Inflammatory macrophage treated with lipopolysaccharide for 4 hours (primary cell): ENCODE measurements around the gene FAM163A.
"Not testable (repeated sequence)": the region's sequence is repeated elsewhere in the genome, so short reads cannot be mapped to it uniquely, and the experiment has no call there.

Experiments used
- DNase-seq: peaks from one replicate; pipeline ENCODE4 v3.0.0-alpha.2; 2020

The FAM163A gene

DNA sequence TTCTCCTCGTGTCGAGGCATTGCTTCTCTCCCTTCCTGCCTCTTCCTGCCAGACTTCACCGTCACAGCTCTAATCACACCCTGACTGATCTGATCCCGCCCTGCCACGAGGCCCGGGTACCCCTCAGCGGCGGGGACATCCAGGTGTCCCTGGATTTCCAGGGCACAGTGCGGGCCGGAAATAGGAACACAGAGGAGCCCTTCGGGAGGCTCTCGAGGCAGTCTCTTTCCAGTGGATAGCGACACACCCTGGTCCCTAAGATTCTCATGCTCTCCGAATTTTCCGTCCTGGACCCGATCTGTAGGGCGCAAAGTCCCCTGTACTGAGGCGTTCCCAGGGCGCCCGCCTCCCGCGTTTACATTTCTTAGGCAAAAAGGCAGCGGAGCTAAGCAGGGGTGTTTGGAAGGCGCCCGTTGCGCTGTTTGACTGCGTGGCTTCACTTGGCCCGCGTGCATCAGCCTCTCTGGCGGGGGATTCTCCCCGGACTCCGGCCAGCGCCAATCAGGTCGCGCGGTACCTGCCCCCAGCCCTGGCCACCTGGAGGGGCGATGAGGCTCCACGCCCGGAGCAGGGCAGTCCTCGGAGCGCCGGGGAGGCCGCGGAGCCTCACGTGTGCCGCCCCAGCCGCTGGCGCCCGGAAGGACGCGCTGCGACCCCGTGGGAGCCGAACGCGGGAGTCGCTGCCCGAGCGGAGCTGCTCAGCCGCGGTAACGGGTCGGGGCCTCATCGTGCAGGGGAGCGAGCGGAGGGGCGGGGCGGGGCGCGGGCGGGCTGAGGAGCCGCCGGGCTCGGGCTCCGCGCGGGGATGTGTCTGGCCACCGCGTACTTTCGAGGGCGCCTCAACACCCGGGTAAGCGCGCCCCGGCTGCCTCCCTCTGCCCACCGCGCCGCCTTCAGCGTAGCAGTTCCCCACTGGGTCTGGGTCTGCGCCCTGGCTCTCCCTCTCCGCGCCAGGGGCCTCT is at the start of gene FAM163A:
FAM163A (plus strand) TSS at position 575 of the 962 bp plus-strand sequence. CDS start 69,807 bp downstream, outside the sequence.
- DNase-seq: no peak

DNA sequence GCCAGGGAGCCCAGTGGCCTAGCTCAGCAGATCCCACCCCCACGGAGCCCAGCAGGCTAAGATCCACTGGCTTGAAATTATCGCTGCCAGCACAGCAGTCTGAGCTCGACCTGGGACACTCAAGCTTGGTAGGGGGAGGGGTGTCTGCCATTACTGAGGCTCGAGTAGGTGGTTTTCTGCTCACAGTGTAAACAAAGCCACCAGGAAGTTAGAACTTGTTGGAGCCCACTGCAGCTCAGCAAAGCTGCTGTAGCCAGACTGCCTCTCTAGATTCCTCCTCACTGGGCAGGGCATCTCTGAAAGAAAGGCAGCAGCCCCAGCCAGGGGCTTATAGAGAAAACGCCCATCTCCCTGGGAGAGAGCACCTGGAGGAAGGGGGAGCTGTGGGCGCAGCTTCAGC is 48.6 kb upstream of the FAM163A start:
- not testable (repeated sequence) for DNase-seq

DNA sequence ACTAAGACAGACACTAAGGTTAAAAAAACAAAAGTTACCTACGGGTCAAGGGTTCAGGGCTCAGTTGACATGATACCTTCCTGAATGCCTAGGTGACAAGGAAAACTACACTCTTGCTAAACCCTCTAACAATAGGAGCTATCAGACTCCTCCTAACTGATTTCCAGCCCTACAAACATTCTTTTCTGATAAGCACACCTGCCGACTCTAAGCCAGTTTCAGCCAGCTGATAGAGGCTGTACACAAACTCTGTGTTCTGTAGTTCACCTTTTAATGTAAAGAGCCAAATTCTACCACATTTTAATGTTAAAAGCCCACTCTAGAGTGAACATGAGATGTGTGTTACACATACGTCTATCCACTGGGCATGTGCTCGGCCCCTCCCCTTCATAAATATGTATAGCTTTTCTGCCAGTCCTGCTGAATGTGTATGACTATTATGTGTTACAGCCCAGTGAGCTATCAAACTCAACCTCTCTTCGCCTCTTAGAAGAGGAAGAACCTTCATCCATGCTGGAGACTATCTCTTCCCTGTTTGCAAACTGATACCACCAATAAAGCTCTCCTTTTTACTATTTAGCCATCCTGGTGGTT is 40.0 kb upstream of the FAM163A start:
- DNase-seq: no peak

DNA sequence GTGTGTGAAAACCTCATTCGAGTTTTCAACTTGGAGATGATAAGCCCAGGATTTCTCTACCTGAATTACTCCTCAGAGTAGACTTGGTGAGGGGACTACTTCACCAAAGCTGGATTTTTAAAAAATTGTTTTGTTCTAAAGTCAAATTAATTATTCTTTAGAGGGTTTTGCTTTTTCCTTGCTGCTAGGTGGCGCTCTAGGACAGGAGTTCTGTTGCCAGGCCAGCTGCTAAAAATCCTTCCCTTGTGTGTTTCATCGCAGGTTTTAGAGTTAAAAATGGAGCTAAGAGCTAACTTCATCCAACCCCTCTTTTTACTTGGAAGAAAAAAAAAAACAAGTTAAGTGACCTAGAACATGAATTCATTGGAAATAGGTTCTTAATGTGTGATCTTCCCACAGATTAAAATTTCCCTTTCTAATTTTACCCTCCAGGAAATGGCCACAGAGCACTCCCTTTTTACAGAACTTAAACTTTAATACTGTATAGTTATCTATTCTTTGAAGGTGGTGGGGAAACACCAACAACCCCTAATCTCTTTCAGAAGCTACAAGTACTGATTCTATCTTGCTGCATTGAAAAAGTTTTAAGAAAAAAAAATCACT is 36.7 kb upstream of the FAM163A start:
- peak; percentile 46 for DNase-seq

DNA sequence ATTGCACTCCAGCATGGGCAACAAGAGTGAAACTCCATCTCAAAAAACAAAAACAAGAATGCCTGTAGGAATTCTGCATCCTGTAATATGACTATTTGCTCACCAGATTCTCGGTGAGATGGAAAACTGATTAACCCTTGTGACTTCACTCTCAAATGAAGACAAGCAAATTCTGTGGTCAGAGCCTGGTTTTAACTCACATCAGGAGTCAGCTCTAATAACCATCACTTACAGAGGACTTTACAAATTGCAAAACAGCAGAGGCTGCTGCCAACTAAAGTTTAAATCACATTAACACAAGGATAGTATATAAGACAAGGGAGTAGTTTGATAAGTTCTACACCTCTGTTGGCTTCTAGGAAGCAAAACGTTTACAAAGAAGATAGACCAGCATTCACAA is 35.7 kb upstream of the FAM163A start:
- no peak for DNase-seq

DNA sequence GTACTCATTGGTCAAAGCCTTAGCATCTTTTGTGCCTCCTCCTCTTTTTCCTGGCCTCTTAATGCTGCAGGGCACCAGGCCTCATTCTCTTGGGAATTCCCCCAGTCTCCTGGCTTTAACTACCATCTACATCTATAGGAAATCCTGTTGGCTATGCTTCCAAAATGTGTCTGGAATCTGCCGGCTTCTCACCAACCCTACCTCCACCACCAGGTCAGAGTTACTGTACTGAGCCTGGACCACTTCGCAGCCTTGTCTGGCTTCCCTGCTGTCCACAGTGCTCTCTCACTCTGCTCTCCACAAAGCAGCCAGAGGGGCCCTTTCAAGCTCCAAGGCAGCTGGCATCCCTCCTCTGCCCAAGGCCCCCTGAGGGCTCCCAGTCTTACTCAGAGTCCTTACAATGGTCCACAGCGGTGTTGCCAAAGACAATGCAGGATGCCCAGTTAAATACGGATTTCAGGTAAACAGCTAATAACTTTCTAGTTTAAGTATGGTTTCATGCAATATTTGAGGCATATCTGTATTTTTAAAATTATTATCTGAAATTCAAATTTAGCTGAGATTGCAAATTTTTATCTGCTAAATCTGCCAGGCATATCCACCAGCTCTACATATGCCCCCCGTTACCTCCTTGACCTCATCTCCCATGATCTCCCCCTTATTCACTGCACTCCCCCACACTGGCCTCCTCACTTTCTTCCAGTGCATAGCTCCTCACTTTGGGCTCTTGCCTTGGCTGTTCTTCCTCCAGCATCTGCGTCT is 34.5 kb upstream of the FAM163A start:
- DNase-seq: no peak

DNA sequence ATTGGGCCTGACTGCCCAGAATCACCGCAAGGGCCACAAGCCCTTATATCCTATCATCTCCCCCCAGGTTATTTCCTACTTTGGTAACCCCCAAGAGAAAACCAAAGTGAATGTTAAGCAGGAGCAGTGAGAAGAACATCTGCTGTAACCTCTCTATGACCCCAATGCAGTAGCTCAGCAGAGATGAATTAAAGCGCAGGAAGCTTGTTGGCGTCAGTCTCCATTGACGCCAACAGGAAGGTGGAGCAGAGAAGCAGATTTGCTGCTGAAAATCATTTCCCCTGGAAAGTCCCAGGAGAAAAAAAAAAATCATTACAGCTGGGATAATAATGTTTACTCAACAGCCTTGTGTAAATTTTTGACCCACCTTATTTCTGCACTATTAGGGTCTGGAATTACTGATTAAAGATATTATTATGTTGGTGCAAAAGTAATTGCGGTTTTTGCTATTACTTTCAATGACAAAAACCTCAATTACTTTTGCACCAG is 33.2 kb upstream of the FAM163A start:
- DNase-seq: peak; percentile 42

DNA sequence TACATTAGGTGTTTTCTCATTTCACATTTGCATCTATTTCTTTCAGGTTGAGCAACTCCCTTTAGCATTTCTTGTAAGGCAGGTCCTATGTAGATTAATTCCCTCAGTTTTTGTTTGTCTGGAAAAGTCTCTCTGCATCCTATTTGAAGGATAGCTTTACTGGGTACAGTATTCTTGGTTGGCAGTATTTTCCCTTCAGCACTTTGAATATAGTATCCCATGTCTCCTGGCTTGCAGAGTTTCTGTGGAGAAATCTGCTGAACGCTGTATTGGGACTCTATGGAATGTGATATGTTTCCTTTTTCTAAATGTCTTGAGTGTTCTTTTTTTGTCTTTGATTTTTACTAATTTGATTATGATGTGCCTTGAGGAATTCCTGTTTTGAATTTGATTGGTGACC is 28.9 kb upstream of the FAM163A start:
- no peak for DNase-seq

DNA sequence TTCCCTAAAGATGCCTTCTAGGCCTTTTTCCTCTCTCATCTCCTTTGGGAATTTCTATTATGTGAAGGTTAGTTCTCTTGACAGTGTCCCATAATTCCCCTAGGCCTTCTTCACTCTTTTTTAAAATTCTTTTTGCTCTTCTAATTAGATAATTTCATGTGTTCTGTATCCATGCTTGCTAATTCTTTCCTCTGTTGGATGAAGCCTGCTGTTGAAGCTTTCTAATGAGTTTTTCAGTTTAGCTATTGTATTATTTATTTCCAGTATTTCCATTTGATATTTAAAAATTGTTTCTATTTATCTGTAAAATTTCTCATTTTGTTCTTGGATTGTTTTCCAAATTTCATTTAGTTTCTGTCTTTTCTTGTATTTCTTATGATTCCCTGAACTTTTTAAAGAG is 28.5 kb upstream of the FAM163A start:
- DNase-seq: no peak

DNA sequence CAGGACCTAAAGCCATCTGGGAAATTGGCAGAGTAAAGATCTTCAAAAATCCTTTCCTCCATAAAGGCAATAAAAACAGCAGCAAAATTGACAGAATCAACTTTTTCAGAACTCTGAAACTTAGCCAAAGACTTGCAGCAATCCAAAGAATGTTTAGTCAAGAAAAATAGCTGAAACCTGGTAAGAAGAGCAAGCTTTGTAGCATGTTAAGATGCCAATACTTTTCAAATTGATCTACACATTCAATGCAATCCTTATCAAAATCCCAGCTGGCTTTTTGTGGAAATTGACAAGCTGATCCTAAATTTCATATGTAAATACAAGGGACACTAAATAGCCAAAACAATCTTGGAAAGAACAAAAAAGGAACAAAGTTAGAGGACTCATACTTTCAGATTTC is 23.8 kb upstream of the FAM163A start:
- DNase-seq: no peak

DNA sequence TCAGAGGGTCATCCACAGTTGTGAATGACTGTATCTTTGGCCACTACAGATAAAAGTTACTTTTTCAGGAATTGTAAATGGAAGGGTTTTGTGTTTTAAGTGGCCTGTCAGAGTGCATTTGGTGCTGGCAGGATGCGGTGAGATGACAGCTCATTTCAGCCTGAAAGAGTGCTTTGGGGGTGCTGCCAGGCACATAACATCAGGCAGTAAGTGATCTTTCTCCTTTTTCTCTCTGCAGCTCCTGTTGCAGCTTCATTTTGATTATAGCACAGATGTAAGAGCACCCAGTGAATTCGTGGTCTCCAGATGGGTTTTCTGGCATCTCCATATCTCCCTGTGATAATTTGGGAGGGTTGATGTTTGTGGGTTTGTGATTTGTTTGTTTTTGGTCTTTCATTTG is 14.8 kb upstream of the FAM163A start:
- no peak for DNase-seq

DNA sequence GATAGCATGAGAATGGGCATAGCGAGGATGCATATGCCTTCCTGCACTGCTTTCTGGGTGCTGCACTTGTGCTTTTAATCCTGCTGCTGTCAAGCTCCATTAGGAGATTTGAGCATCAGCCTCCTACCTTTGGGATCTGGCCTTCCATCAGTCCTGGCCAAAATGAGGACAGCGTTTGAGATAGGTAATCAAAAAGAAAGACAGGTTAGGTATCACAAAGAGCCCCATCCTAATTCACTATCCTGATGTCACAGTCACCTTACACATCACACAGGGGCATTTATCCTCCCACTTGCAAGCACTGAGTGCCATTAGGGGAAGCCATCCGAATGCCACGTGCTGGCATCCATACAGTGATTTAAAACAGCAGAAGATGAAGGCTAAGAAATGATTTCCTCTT is 13.2 kb upstream of the FAM163A start:
- DNase-seq: no peak

DNA sequence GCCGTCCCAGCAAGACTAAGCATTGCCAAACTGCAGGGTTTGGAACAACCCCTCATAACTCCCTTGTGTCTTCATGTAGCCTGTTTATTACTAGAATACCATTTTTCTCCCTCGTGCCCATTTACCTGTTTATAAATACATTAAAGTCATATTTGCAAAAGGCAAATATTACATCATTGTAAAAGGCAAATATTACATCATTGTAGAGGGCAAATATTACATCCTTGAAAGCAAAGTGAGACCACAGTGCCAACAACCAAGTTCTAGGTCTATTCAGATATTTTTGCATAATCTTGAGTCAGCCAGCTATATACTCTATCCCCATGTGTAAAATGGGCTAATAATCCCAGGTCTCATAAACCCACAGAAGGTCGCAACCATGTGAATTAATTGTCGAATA is 11.4 kb upstream of the FAM163A start:
- DNase-seq: no peak

DNA sequence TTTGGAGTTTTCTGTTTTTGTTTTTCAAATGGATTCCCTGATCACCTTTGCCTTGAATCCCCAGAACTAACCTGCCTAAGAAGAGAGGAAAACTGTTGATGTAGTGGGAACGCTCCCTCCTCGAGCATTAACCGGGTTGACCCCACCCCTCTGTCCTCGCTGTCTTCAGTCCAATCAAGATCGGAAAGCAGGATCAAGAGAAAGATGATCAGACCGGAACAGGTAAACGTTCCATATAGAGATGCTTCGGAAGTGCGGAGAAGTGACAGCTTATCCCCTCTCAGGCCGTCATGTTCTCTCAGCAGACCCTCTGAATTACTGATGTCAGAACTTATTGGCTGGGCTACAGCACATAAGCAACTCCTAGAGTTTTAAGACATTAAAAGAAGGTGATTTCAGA is 800 bp upstream of the FAM163A start:
- DNase-seq: no peak

DNA sequence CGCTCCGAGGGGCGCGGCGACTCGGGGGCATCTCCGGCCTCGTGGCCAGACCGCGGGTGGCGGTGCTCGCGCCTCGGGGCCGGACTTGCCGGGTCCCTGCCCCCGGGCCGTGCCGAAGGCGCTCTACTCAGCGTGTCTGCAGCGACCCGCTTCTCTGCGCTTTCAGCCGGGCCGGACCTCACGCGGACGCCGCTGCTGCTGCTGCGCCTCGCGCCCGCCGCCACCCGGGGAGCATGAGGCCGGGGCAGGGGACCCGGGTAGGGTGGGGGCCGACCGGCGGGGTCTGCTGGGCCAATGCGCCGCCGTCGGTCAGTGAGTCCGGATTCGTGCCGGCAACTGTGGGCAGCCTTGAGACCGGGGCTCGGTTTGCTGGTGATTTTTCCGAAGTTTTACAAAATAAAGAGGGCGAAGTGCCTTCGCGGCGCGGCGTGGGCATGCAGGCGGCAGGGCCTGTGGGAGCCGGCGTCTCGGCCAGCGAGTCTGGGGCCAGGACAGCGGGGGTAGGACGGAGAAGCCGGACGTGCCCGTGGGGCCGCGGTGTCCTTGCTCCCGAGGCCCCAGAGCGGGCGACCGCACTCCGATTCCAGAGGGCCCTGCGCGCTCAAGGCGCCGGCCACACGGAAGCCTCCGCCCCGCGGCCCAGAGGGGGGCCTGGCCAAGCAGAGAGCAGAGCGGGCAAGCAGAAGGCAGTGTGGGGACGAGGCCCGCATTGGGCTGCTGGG is 749 bp downstream of the FAM163A start:
- DNase-seq: no peak

DNA sequence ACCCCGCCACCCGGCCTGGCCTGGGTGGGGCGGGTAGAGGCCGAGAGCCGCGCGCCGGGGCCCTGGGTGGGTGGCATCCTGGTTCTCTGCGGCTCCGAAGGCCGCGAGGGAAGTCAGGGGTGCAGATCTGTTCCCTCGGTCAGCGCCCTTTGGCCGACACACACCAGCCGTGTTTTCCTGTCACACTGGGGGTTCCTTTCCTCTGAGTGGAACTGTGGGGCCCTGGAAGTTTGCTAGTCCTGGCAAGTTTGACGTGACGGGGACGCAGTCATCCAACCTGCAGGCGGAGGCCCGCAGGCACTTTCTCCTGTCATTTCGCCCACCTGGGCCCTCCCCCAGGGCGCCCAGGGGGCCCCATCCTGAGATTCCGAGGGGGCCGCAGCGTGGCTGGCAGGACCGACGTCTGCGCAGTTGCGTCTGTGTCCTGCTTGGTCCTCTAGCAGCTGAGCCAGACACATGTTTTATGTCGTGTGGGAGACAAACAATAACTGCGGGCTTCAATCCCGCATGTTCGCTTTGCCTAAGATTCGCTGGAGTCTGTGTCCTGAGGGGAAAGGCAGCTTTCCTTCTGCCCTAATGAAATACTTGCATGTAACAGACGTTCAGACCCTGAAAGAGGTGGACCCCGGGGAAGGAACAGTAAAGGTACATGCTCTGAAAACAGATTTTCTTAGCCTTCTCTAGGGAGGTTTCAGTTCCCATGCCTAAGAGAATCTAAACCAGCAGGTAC is 1.5 kb downstream of the FAM163A start:
- DNase-seq: no peak

DNA sequence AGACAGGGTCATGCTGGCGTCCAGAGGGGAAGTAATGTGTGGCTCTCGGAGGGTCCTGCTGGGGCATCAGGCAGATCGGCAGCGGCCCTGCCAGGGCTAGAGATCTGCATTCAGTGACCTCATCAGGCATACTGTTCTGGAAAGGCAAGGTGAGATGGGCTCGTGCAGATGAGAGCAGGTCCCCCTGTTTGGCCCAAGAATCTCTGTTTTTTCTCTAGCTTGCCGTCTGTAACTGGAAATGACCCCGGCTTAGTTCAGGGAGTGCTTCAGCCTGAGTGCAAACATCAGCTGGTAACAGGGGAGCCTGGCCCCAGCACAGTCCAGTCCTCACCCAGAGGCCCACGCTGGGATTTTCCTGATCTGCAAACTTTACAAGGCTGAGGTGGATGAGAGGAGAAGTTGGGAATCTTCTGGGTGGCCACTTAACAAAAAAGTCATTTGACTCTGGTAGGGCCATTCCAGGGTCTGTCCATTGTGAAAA is 2.1 kb downstream of the FAM163A start:
- DNase-seq: no peak

DNA sequence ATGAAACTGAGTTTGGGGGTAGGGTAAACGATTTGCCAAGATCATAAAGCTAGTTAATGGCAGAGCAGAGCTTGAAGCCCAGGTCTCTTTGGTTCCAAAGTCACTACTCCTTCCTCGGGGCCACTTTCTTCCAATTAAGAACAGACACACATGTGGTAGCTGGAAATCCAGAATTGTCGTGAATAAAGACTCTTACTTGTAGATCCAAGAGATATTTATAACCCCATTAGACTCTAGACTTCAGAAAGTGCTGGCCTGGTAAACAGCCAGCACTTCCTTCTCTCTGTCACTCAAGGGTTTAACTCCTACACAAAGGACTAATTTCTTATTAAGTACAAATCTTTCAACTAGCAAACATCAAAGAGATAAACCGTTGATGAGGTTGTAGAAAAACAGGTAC is 2.7 kb downstream of the FAM163A start:
- DNase-seq: no peak

DNA sequence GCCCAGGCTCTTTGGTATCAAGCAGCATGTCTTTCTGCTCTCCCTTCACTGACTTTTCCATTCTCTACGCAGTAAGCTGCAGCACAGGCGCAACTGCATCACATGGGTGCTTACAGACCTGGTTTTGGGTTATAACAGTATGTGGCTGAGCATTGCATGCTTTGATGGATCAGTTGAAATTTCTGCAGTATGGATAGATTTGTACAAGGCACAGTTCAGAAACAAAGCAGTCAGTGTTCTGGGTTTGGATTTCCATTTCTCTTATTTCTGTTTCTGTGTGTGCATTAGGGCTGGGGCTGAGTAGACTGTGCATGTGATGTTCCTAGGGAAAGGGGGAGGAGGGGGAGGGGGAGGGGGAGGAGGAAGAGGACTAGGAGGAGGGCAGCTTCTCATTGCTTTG is 4.5 kb downstream of the FAM163A start:
- DNase-seq: no peak

DNA sequence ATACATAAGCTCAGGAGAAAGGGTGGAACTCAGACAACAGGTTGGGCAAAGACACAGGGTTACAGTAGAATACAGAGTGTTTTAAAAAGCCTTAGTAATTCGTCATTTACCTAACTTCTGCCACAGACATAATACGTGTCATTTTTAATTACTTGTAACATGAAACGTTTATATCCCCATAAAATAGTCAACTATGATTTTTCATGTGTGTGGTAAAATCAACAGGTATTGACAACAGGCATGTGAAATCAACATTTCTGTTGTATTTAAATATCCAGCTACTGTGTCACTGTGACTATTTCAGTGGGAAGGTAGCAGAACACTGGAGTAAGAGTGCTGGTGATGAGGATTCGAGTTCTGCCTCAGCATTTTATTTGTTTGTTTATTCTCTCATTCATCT is 5.7 kb downstream of the FAM163A start:
- DNase-seq: no peak

DNA sequence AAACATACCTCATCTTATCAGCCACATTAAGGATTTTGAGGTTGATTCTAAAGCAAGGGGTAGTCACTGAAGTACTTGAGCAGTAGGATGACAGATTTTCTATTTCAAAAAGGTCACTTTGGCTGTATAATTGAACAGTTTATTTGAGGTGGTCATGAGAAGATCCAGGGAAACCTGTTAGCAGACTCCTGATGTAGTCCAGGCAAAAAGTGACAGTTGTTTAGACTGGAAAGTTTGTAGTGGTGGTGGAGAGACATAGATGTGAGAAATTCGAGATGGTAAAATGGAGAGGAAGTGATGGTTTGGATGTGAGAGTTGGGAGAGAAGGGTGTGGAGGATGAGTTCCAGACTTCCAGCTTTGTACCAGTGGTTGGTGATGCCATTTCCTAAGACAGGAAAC is 7.5 kb downstream of the FAM163A start:
- no peak for DNase-seq

DNA sequence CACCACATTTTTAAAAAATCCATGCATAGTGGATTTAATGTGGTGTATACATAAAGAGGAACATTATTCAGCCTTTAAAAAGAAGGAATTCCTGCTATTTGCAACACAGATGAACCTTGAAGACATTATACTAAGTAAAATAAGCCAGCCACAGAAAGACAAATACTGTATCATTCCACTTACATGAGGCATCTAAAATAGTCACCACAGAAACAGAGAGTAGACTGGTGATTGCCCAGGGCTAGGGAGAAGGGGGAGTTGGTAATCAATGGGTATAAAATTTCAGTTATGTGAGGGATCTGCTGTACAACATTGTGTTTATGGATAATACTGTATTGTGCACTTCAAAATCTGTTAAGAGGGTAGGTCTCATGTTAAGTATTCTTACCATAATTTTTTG is 10.0 kb downstream of the FAM163A start:
- DNase-seq: no peak
